ENCODE data around the gene GIMAP6.
"Not testable (repeated sequence)": the region's sequence is repeated elsewhere in the genome, so short reads cannot be mapped to it uniquely, and the experiment has no call there.

GIMAP6 gene

DNA sequence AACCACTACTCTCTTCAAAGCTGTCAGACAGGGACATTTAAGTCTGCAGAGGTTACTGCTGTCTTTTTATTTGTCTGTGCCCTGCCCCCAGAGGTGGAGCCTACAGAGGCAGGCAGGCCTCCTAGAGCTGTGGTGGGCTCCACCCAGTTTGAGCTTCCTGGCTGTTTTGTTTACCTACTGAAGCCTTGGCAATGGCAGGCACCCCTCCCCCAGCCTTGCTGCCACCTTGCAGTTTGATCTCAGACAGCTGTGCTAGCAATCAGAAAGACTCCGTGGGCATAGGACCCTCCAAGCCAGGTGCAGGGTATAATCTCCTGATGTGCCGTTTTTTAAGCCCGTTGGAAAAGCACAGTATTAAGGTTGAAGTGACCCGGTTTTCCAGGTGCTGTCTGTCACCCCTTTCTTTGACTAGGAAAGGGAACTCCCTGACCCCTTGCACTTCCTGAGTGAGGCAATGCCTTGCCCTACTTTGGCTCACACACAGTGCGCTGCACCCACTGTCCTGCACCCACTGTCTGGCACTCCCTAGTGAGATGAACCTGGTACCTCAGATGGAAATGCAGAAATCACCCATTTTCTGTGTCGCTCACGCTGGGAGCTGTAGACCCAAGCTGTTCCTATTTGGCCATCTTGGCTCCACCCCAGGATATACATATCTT is 52.1 kb downstream of the GIMAP6 start:
- DNase-seq: not testable (repeated sequence)

All from NCI-H2227 treated with DMSO at 0.1 percent for 48 hours (cell line).